GM12875 (cell line): ENCODE results near the gene SPA17.

Experiments used
- H3K4me3 ChIP-seq: one replicate; pipeline ENCODE4 v1.5.1; 2011; ENCODE audit warnings: low read depth, low read length, control low read depth
- CTCF ChIP-seq: IDR thresholded peaks from 2 replicates; pipeline ENCODE4 v1.5.1; 2011; ENCODE audit warnings: low read depth, mild to moderate bottlenecking, control low read depth, inconsistent platforms, low read length, moderate library complexity, borderline replicate concordance; ENCODE audit not compliant: insufficient read depth

The SPA17 gene

GRCh38 chr11:124727474-124727873 is 53.8 kb downstream of the SPA17 start:
- no peak for TF ChIP-seq CTCF
- no peak overlapping the region for H3K4me3 ChIP-seq

DNA sequence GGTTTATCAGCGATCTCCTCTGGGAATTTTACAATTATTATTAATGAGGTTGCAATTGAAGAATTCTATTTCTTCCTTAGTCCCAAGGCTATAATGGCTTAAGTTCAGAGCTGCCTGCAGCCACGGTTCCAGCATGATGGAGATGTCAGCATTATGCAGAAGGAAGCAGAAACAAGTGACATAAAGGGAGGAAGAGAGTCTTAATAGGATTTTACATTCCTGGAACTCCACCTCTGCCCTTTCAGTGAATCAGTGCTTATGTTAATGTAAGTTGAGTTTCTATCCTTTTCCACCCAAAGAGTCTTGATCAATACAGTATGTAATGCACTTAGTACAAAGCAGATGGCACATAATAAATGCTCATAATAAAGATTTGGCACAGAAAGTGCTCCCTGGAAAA is 54.4 kb downstream of the SPA17 start:
- no peak for TF ChIP-seq CTCF

DNA sequence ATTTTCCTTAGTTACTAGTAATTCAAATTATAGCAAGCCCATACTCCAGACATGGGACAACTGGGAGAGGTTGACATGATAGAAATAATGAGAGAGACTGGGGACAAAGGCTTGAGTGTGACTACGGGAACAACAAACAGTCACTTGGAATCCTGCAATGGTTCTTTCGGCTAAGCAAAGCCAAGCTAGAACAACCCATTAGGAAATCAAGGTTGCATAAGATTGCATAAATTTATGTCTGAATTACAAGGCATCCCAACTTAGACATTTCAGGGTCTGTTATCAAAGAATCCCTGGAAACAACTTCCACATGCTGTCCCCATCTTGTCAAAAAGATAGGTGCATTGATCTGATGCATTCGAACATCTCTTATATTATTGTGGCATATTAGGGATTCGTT is 55.9 kb downstream of the SPA17 start:
- TF ChIP-seq CTCF: no peak

More for the DNA sequence above, 54.4 kb downstream of the SPA17 start:
- no peak overlapping the region for H3K4me3 ChIP-seq

DNA sequence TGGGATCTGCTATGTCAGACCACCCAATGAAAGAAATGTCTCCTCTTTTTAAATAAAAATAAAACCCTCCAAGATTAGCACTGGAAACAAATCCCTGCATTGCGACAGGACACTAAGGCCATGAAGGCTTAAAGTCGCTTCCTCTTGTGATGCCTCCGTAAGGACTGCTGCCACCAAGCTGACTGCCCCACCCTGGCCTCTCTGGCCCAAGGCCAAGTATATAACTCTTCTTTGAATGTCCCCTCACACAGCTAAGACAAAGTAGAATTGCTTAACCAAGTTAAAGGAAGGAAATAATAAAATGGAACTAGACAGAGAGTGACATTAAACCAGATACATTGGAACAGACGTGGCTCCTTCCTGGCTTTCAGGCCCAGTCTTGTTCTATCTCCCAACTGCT is 58.5 kb downstream of the SPA17 start:
- H3K4me3 ChIP-seq: no peak overlapping the region
- TF ChIP-seq CTCF: no peak

More for the DNA sequence above, 55.9 kb downstream of the SPA17 start:
- H3K4me3 ChIP-seq: no peak overlapping the region

- no peak overlapping the region for H3K4me3 ChIP-seq
- no peak for TF ChIP-seq CTCF
These were observed 63.0 kb downstream of the SPA17 start for GRCh38 chr11:124736736-124737135.

DNA sequence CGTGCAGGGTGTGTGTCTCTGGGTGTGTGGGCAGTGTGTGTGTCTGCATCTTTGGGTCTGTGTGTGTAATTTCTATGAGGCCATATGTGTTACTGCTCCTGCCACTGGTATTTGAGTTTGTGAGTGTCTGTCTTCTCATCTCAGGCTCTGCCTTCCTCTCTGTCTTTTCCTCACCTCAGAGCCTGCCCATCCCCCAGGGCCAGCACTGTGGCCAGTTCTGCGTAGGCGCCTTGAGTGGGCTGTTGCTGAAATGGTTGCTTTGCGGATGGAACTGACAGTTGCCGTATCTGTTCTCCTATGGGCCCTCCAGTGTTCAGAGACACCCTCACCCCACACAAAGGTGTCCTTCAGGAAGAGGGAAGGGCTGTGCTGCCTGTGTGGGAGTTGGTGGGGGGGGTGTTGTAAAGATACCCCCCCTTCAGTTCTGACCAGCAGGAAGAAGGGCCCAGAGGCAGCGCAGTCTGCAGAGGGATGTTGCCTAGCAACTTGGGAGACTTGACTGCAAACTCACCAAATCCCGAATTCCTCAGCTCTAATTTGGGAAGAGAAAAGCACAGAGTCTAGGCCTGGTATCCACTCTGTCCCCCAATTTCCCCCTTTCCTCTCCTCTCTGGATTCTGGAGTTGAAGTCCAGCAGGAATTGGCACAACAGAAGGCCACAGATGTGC is 64.1 kb downstream of the SPA17 start:
- no peak for TF ChIP-seq CTCF
- no peak overlapping the region for H3K4me3 ChIP-seq

DNA sequence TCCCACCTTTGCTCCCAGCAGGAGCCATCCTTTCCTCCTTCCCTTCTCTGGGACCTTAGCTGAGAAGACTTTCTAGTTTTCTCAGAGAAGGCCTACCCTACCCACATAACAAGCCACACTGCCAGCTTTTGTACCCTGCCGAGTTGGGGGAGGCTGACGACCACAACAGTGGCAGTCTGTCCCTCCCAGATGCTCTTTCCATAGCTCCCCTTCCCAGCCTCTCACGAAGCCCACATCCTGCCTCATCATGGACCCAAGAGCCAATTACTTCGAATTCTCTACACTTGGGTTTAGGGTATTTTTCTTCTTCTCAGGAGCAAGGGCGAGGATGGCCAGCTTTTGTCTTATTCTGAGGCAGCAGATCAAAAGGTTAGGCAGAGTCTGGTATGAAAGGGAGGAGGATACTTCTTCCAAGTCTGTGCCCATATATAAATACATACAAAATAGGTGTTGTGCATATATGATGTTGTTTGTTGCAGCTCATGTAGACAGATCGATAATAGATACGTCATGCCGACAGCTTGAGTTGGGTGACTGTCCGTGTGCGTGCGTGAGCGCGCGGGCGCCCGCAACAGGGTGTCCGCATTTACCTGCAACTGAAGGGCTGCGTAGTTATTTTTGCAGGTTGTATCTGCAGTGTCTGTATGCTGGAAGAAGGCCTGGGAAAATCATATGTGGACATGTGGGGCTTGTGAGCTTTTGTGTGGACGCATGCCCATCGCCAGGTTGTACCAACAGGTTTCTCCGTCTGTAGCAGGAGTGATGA is 65.2 kb downstream of the SPA17 start:
- no peak for TF ChIP-seq CTCF
- H3K4me3 ChIP-seq: no peak overlapping the region
